ENCODE measurements around the gene MAN1A2. TPM values are rescaled to one million over a fixed set of nuclear protein-coding genes. Genes with fewer than 3 reads are reported as not detected.
A peak's percentile ranks its signal among the peaks of the same experiment; 100 is the strongest.

The MAN1A2 gene
- total RNA-seq, 1 donor from 2014 or later = 23.1 TPM

- H3K4me3 ChIP-seq (ENCODE audit: low read depth, low read length) = no peak overlapping the region
- no peak for DNase-seq (ENCODE audit: low read depth)
- TF ChIP-seq CTCF (conservative IDR thresholded peaks at IDR 0.05; ENCODE audit: low read depth, low read length) = no peak
These were observed 3.0 kb upstream of the MAN1A2 start for GRCh38 chr1:117364240-117364639.

DNA sequence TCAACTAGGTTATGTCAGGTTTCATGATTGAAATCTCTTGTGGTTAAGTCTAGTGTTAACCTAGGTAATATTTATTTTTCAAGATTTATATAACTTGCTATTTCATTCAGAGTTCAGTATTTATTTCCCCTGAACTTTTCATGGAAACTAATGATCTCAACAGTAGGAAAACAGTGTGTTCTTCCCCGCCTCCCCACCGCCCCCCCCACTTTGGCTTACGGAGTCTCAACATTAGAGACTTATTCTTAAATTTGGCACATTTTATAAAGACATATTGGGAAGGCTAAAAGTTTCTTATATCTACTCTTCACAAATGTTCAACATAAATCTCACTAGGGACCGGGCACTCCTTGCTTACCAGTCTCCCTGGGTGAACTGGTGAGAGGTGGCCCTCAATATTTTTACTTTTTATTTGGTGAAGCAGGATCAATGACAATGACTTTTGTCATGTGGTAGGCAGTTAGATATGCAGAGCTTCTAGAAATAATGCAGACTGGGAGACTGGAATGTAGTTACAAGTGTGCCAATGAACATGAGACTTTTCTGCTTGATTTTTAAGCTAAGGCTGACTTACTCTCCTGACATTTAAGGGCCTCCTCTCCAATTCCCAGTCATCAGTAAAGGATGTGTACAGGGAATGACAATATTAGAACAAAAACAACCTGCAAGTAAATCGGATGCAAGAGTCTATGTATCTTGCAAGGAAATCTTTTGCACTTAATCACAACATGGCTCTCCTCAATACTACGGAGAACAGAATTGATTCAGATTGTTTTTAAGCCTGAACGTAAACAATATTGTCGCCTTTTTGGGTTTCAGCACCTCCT lies 1.7 kb upstream of the MAN1A2 start:
- DNase-seq (ENCODE audit: low read depth) = no peak
- TF ChIP-seq CTCF (conservative IDR thresholded peaks at IDR 0.05; ENCODE audit: low read depth, low read length) = no peak
- H3K4me3 ChIP-seq (ENCODE audit: low read depth, low read length) = peak overlapping the region; percentile 72

DNA sequence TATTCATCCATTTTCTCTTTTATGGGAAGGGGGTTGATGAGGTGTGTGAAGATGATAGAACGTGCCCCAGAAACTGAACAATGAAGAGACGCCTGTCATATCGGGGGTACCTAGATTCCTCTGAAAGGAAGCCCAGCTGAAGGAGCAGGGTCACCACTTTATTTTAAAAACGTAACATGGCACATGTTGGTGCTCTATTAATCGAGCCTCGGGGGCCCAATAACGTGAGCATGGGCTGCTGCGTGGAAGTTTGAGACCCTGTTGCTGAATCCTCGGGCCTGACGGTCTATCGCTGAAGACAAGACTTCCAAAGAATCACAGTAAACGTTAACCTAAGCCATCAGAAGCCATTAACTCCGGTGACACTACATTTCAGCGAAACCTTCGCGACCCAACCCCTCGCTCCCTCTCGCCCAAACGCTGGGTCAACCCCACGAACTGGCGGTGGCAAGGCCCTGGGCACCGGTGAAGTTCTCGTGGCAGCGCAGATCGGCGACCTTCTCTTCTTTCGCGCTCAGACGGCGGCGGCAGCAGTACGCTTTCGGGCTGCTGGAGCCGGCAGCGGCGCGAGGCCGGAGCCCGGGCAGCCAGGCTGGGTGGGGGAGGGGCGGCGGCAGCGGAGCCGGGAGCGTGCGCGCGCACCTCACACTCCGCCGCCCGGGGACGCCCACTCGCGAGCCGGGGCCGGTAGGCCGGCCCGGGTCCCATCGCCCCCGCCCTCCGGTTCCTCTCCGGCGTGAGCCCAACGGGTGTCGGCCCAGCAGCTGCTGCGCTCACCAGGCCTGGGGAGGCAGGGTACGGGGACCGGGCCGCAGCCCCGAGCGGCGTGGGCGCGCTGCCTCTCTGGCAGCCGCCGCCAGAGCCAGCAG lies 838 bp upstream of the MAN1A2 start:
- DNase-seq (ENCODE audit: low read depth) = no peak
- TF ChIP-seq CTCF (conservative IDR thresholded peaks at IDR 0.05; ENCODE audit: low read depth, low read length) = no peak
- H3K4me3 ChIP-seq (ENCODE audit: low read depth, low read length) = peak overlapping the region; percentile 72

DNA sequence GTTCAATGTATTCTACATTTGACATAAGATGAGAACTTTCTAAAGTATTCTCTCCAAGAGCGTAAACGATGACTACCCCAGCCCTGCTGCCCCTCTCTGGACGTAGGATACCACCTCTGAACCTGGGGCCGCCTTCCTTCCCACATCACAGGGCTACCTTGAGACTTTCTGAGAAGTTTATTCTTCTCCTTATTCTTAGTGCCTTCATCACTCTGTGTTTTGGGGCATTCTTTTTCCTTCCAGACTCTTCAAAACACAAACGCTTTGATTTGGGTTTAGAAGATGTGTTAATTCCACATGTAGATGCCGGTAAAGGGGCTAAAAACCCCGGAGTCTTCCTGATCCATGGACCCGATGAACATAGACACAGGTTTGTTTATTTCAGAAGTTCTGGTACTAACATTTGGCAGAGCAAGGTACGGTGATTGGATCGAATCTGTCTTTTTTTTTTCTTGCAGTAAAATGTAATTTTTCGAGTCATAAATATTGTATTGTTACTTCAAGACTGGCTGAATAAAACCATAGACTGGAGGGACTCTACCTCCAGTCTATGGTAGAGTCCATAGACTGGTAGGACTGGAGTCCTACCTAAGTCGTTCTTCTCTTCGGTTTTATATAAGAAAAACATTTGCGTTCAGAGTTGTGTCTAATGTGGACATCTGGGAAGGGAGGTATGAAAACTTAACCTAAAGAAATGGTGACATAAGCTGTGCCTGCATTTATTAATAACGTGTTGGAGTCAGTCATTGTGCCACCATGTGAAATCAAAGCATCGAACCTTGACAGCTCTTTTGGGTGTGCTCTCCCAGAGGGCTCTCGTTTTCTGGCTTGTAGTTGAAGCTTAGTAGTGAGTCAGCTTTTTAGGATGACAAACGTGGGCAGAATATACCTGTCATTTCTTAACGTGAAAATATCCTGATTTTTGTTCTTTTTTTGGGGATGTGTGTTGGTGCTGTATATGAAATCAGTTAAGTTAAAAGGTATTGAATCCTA lies 1.2 kb downstream of the MAN1A2 start:
- H3K4me3 ChIP-seq (ENCODE audit: low read depth, low read length) = peak overlapping the region; percentile 72
- no peak for DNase-seq (ENCODE audit: low read depth)
- TF ChIP-seq CTCF (conservative IDR thresholded peaks at IDR 0.05; ENCODE audit: low read depth, low read length) = no peak

GRCh38 chr1:117370071-117370470 lies 2.8 kb downstream of the MAN1A2 start:
- no peak for DNase-seq (ENCODE audit: low read depth)
- TF ChIP-seq CTCF (conservative IDR thresholded peaks at IDR 0.05; ENCODE audit: low read depth, low read length) = no peak
- peak overlapping the region; percentile 72 for H3K4me3 ChIP-seq (ENCODE audit: low read depth, low read length)

- DNase-seq (ENCODE audit: low read depth) = no peak
- H3K4me3 ChIP-seq (ENCODE audit: low read depth, low read length) = peak overlapping the region; percentile 72
- no peak for TF ChIP-seq CTCF (conservative IDR thresholded peaks at IDR 0.05; ENCODE audit: low read depth, low read length)
These were observed 3.3 kb downstream of the MAN1A2 start for GRCh38 chr1:117370509-117370908.
